ENCODE measurements around the gene PRR14.

Gene PRR14

GRCh38 chr16:30650369-30651123 lies at the start of gene PRR14:
Gene PRR14 (plus strand): TSS chr16:30650960. CDS start chr16:30651646, 686 bp downstream.
- Histone ChIP-seq H3K27me3 (ENCODE audit: insufficient read depth, low read length, poor library complexity, severe bottlenecking) (no peaks in the 10 kb centered on the region), H3K9ac (ENCODE audit: low read depth, low read length, poor library complexity, severe bottlenecking) (peak within 1 kb of the TSS; percentile 99), H2AFZ (ENCODE audit: low read length) (peak within 1 kb of the TSS; percentile 93), H3K9me3 (ENCODE audit: insufficient read depth, low read depth, low read length) (no peaks in the 10 kb centered on the region), H3K4me3 (ENCODE audit: low read length, poor library complexity, severe bottlenecking) (peak within 1 kb of the TSS; percentile 99), H3K4me2 (ENCODE audit: low read depth, low read length, poor library complexity, severe bottlenecking) (peak within 1 kb of the TSS; percentile 89), H3K79me2 (ENCODE audit: insufficient read depth, low read length) (peaks cover 16% of the 10 kb centered on the region), H3K9me2 (replicated peaks; ENCODE audit: low read depth, low read length) (no peaks in the 10 kb centered on the region), H4K20me1 (ENCODE audit: insufficient read depth, low read length, poor library complexity, severe bottlenecking) (peaks cover 17% of the 10 kb centered on the region), H3K4me1 (ENCODE audit: insufficient read depth, low read length, poor library complexity, severe bottlenecking) (peaks cover 22% of the 10 kb centered on the region), H3F3A (ENCODE audit: low read depth) (no peaks in the 10 kb centered on the region), H3K36me3 (ENCODE audit: insufficient read depth, low read length) (peaks cover 18% of the 10 kb centered on the region; the same call in 1 of the 2 replicates)
- no peak for TF ChIP-seq CTCF (conservative IDR thresholded peaks at IDR 0.05; ENCODE audit: low read length)
- no peak for TF ChIP-seq EZH2phosphoT487 (IDR thresholded peaks at IDR 0.05; ENCODE audit: borderline replicate concordance)

- Histone ChIP-seq H3K9me3 (ENCODE audit: insufficient read depth, low read depth, low read length) (no peaks in the 10 kb centered on the region), H2AFZ (ENCODE audit: low read length) (no peak overlapping the region), H3K4me2 (ENCODE audit: low read depth, low read length, poor library complexity, severe bottlenecking) (no peak overlapping the region), H4K20me1 (ENCODE audit: insufficient read depth, low read length, poor library complexity, severe bottlenecking) (no peaks in the 10 kb centered on the region), H3K36me3 (ENCODE audit: insufficient read depth, low read length) (peaks cover 26% of the 10 kb centered on the region; the same call in 1 of the 2 replicates), H3K27me3 (ENCODE audit: insufficient read depth, low read length, poor library complexity, severe bottlenecking) (no peaks in the 10 kb centered on the region), H3K9ac (ENCODE audit: low read depth, low read length, poor library complexity, severe bottlenecking) (no peak overlapping the region), H3K4me3 (ENCODE audit: low read length, poor library complexity, severe bottlenecking) (no peak overlapping the region), H3K79me2 (ENCODE audit: insufficient read depth, low read length) (peaks cover 20% of the 10 kb centered on the region; the same call in 1 of the 2 replicates), H3F3A (ENCODE audit: low read depth) (no peaks in the 10 kb centered on the region), H3K9me2 (replicated peaks; ENCODE audit: low read depth, low read length) (no peaks in the 10 kb centered on the region), H3K4me1 (ENCODE audit: insufficient read depth, low read length, poor library complexity, severe bottlenecking) (no peaks in the 10 kb centered on the region)
- no peak for TF ChIP-seq CTCF (conservative IDR thresholded peaks at IDR 0.05; ENCODE audit: low read length)
- TF ChIP-seq EZH2phosphoT487 (IDR thresholded peaks at IDR 0.05; ENCODE audit: borderline replicate concordance) = no peak
Measured at GRCh38 chr16:30601966-30602365, 48.8 kb upstream of the PRR14 start.

GRCh38 chr16:30602616-30603277 lies 48.0 kb upstream of the PRR14 start:
- H3K9me2 ChIP-seq (replicated peaks; ENCODE audit: low read depth, low read length) = no peaks in the 10 kb centered on the region
- peaks cover 5% of the 10 kb centered on the region for H3K4me1 ChIP-seq (ENCODE audit: insufficient read depth, low read length, poor library complexity, severe bottlenecking)
- H3F3A ChIP-seq (ENCODE audit: low read depth) = no peaks in the 10 kb centered on the region
- no peaks in the 10 kb centered on the region for H4K20me1 ChIP-seq (ENCODE audit: insufficient read depth, low read length, poor library complexity, severe bottlenecking)
- peaks cover 27% of the 10 kb centered on the region for H3K79me2 ChIP-seq (ENCODE audit: insufficient read depth, low read length)
- no peak overlapping the region for H3K4me2 ChIP-seq (ENCODE audit: low read depth, low read length, poor library complexity, severe bottlenecking)
- no peaks in the 10 kb centered on the region for H3K9me3 ChIP-seq (ENCODE audit: insufficient read depth, low read depth, low read length)
- no peaks in the 10 kb centered on the region for H3K27me3 ChIP-seq (ENCODE audit: insufficient read depth, low read length, poor library complexity, severe bottlenecking)
- H3K4me3 ChIP-seq (ENCODE audit: low read length, poor library complexity, severe bottlenecking) = no peak overlapping the region
- TF ChIP-seq EZH2phosphoT487 (IDR thresholded peaks at IDR 0.05; ENCODE audit: borderline replicate concordance) (no peak), CTCF (conservative IDR thresholded peaks at IDR 0.05; ENCODE audit: low read length) (no peak)
- H3K9ac ChIP-seq (ENCODE audit: low read depth, low read length, poor library complexity, severe bottlenecking) = no peak overlapping the region
- no peak overlapping the region for H2AFZ ChIP-seq (ENCODE audit: low read length)
- peaks cover 26% of the 10 kb centered on the region; the same call in 1 of the 2 replicates for H3K36me3 ChIP-seq (ENCODE audit: insufficient read depth, low read length)

Data from Loucy (cell line).